ENCODE measurements around the gene CDX1.

CDX1 gene

GRCh38 chr5:150159741-150160179 is 6.8 kb upstream of the CDX1 start:
- H3F3A ChIP-seq (ENCODE audit: insufficient read depth, low read length) = no peaks in the 10 kb centered on the region
- H3K4me3 ChIP-seq (ENCODE audit: low read depth, low read length, poor library complexity, severe bottlenecking) = no peak overlapping the region
- H3K27ac ChIP-seq (ENCODE audit: low read depth, low read length, poor library complexity, severe bottlenecking) = no peak overlapping the region
- H4K20me1 ChIP-seq (ENCODE audit: insufficient read depth, low read length) = no peaks in the 10 kb centered on the region
- H3K79me2 ChIP-seq (ENCODE audit: insufficient read depth, low read length) = no peaks in the 10 kb centered on the region
- no peaks in the 10 kb centered on the region for H3K36me3 ChIP-seq (ENCODE audit: insufficient read depth, low read length)
- no peaks in the 10 kb centered on the region for H3K27me3 ChIP-seq (ENCODE audit: insufficient read depth, low read length)
- H3K9me3 ChIP-seq (ENCODE audit: low read length) = no peaks in the 10 kb centered on the region
- H3K4me2 ChIP-seq (ENCODE audit: low read length) = no peak overlapping the region
- H3K4me1 ChIP-seq (ENCODE audit: insufficient read depth, low read length, severe bottlenecking) = peaks cover 5% of the 10 kb centered on the region
- TF ChIP-seq CTCF (IDR thresholded peaks at IDR 0.05; ENCODE audit: low read length) = no peak
- TF ChIP-seq EZH2 (IDR thresholded peaks at IDR 0.05; ENCODE audit: borderline replicate concordance, low read length) = no peak
- no peak overlapping the region for H3K9ac ChIP-seq (ENCODE audit: low read length)
- no peaks in the 10 kb centered on the region for H3K9me2 ChIP-seq (ENCODE audit: low read depth, low read length)
- no peak overlapping the region for H2AFZ ChIP-seq (ENCODE audit: low read length)

- H3K27ac ChIP-seq (ENCODE audit: low read depth, low read length, poor library complexity, severe bottlenecking) = no peak overlapping the region
- H3K36me3 ChIP-seq (ENCODE audit: insufficient read depth, low read length) = no peaks in the 10 kb centered on the region
- H3K4me2 ChIP-seq (ENCODE audit: low read length) = no peak overlapping the region
- H3K9me2 ChIP-seq (ENCODE audit: low read depth, low read length) = no peaks in the 10 kb centered on the region
- TF ChIP-seq EZH2 (IDR thresholded peaks at IDR 0.05; ENCODE audit: borderline replicate concordance, low read length) (no peak), CTCF (IDR thresholded peaks at IDR 0.05; ENCODE audit: low read length) (no peak)
- H3F3A ChIP-seq (ENCODE audit: insufficient read depth, low read length) = no peaks in the 10 kb centered on the region
- H4K20me1 ChIP-seq (ENCODE audit: insufficient read depth, low read length) = no peaks in the 10 kb centered on the region
- H3K27me3 ChIP-seq (ENCODE audit: insufficient read depth, low read length) = no peaks in the 10 kb centered on the region
- H3K79me2 ChIP-seq (ENCODE audit: insufficient read depth, low read length) = no peaks in the 10 kb centered on the region
- no peak overlapping the region for H3K4me3 ChIP-seq (ENCODE audit: low read depth, low read length, poor library complexity, severe bottlenecking)
- H3K9ac ChIP-seq (ENCODE audit: low read length) = no peak overlapping the region
- no peaks in the 10 kb centered on the region for H3K9me3 ChIP-seq (ENCODE audit: low read length)
- H3K4me1 ChIP-seq (ENCODE audit: insufficient read depth, low read length, severe bottlenecking) = peaks cover 5% of the 10 kb centered on the region
- H2AFZ ChIP-seq (ENCODE audit: low read length) = no peak overlapping the region
Observed at GRCh38 chr5:150160448-150161081, 6.0 kb upstream of the CDX1 start.

- H3K36me3 ChIP-seq (ENCODE audit: insufficient read depth, low read length) = no peaks in the 10 kb centered on the region
Observed at GRCh38 chr5:150161242-150162141, 5.1 kb upstream of the CDX1 start.

More at GRCh38 chr5:150161242-150162141, 5.1 kb upstream of the CDX1 start:
- TF ChIP-seq CTCF (IDR thresholded peaks at IDR 0.05; ENCODE audit: low read length) = peak; percentile 88
- no peak for TF ChIP-seq EZH2 (IDR thresholded peaks at IDR 0.05; ENCODE audit: borderline replicate concordance, low read length)
- no peak overlapping the region for H3K4me3 ChIP-seq (ENCODE audit: low read depth, low read length, poor library complexity, severe bottlenecking)
- no peak overlapping the region for H3K27ac ChIP-seq (ENCODE audit: low read depth, low read length, poor library complexity, severe bottlenecking)
- H3F3A ChIP-seq (ENCODE audit: insufficient read depth, low read length) = no peaks in the 10 kb centered on the region
- H4K20me1 ChIP-seq (ENCODE audit: insufficient read depth, low read length) = no peaks in the 10 kb centered on the region
- no peaks in the 10 kb centered on the region for H3K9me2 ChIP-seq (ENCODE audit: low read depth, low read length)
- no peak overlapping the region for H3K4me2 ChIP-seq (ENCODE audit: low read length)
- H2AFZ ChIP-seq (ENCODE audit: low read length) = no peak overlapping the region
- H3K27me3 ChIP-seq (ENCODE audit: insufficient read depth, low read length) = no peaks in the 10 kb centered on the region
- H3K9me3 ChIP-seq (ENCODE audit: low read length) = no peaks in the 10 kb centered on the region
- peaks cover 5% of the 10 kb centered on the region for H3K4me1 ChIP-seq (ENCODE audit: insufficient read depth, low read length, severe bottlenecking)
- H3K9ac ChIP-seq (ENCODE audit: low read length) = no peak overlapping the region
- H3K79me2 ChIP-seq (ENCODE audit: insufficient read depth, low read length) = no peaks in the 10 kb centered on the region

All from OCI-LY1 (cell line).